Liver (tissue), 3 donors: Measurements from ENCODE around the gene GSTA3.

Experiments
- NR2F2 ChIP-seq: IDR thresholded peaks from 2 replicates; pipeline ENCODE4 v1.6.1; 2016; ENCODE audit warnings: antibody characterized with exemption
- TF ChIP-seq, protein P1 (sequence below): fragments of 150-350 bp; IDR thresholded peaks from 2 replicates; pipeline ENCODE4 v1.5.1; 2017; ENCODE audit warnings: improper control_type of control experiment, low read depth, low read length; ENCODE audit not compliant: missing input control
- TF ChIP-seq, protein P2 (sequence below): IDR thresholded peaks from 2 replicates; pipeline ENCODE4 v1.6.1; 2016; ENCODE audit warnings: antibody characterized with exemption
- TF ChIP-seq, protein P3 (sequence below): IDR thresholded peaks from 2 replicates; pipeline ENCODE4 v1.6.1; 2016; ENCODE audit warnings: antibody characterized with exemption, mild to moderate bottlenecking
- donor health status: healthy.
- donor health status: healthy.

DNA sequence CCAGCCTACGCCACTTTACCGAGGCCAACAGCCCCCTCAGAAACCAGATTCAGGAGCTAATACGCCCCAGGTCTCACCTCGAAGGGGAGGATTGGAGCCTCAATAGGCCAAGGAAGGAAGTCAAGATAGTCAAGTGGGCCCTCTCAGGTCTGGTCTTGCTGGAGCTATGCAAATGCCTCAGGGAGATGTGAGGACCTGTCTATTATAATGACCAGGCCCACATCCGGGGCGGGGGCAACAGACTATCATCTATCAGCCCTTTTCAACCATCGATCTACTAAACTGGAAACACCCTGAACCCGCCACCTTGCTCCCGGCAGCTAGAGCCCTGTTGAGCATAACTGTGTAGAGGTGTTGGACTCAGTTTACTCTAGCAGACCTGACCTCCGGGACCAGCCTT lies 12.7 kb upstream of the GSTA3 start:
- TF ChIP-seq, protein P1, sequence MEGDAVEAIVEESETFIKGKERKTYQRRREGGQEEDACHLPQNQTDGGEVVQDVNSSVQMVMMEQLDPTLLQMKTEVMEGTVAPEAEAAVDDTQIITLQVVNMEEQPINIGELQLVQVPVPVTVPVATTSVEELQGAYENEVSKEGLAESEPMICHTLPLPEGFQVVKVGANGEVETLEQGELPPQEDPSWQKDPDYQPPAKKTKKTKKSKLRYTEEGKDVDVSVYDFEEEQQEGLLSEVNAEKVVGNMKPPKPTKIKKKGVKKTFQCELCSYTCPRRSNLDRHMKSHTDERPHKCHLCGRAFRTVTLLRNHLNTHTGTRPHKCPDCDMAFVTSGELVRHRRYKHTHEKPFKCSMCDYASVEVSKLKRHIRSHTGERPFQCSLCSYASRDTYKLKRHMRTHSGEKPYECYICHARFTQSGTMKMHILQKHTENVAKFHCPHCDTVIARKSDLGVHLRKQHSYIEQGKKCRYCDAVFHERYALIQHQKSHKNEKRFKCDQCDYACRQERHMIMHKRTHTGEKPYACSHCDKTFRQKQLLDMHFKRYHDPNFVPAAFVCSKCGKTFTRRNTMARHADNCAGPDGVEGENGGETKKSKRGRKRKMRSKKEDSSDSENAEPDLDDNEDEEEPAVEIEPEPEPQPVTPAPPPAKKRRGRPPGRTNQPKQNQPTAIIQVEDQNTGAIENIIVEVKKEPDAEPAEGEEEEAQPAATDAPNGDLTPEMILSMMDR, result no peak
- no peak for TF ChIP-seq NR2F2
- TF ChIP-seq, protein P2, sequence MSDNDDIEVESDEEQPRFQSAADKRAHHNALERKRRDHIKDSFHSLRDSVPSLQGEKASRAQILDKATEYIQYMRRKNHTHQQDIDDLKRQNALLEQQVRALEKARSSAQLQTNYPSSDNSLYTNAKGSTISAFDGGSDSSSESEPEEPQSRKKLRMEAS, result no peak
- TF ChIP-seq, protein P3, sequence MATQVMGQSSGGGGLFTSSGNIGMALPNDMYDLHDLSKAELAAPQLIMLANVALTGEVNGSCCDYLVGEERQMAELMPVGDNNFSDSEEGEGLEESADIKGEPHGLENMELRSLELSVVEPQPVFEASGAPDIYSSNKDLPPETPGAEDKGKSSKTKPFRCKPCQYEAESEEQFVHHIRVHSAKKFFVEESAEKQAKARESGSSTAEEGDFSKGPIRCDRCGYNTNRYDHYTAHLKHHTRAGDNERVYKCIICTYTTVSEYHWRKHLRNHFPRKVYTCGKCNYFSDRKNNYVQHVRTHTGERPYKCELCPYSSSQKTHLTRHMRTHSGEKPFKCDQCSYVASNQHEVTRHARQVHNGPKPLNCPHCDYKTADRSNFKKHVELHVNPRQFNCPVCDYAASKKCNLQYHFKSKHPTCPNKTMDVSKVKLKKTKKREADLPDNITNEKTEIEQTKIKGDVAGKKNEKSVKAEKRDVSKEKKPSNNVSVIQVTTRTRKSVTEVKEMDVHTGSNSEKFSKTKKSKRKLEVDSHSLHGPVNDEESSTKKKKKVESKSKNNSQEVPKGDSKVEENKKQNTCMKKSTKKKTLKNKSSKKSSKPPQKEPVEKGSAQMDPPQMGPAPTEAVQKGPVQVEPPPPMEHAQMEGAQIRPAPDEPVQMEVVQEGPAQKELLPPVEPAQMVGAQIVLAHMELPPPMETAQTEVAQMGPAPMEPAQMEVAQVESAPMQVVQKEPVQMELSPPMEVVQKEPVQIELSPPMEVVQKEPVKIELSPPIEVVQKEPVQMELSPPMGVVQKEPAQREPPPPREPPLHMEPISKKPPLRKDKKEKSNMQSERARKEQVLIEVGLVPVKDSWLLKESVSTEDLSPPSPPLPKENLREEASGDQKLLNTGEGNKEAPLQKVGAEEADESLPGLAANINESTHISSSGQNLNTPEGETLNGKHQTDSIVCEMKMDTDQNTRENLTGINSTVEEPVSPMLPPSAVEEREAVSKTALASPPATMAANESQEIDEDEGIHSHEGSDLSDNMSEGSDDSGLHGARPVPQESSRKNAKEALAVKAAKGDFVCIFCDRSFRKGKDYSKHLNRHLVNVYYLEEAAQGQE, result no peak
